ENCODE measurements around the gene CELA3B. TPM values are rescaled to one million over a fixed set of nuclear protein-coding genes. Genes with fewer than 3 reads are reported as not detected.
"Not testable (repeated sequence)": the region's sequence is repeated elsewhere in the genome, so short reads cannot be mapped to it uniquely, and the experiment has no call there.

The CELA3B gene
- total RNA-seq, 4 donors from 2014 or later: 0.66 to 47.7 (median 2.2) TPM

GRCh38 chr1:21966247-21967000 lies 10.4 kb upstream of the CELA3B start:
- no peaks in the 10 kb centered on the region for H3K36me3 ChIP-seq
- no peaks in the 10 kb centered on the region for H3K27me3 ChIP-seq
- no peak for DNase-seq (ENCODE audit: low spot score in 2 of 2)
- peaks cover 0 to 5% (median 2%) of the 10 kb centered on the region in 4 donors for H3K4me1 ChIP-seq
- H3K9me3 ChIP-seq: no peaks in the 10 kb centered on the region
- no peak overlapping the region for H3K4me3 ChIP-seq
- TF ChIP-seq CTCF (IDR thresholded peaks at IDR 0.05): no peak
- no peak for TF ChIP-seq EP300 (IDR thresholded peaks at IDR 0.05)
- no peak for TF ChIP-seq POLR2A (IDR thresholded peaks at IDR 0.05)
- H3K27ac ChIP-seq: no peak overlapping the region
- 73 to 75% methylated on average over 15 of the region's 15 CpGs for WGBS, 2 donors

- not testable (repeated sequence) for H3K4me1 ChIP-seq
Observed at GRCh38 chr1:21967216-21967615, 9.6 kb upstream of the CELA3B start.

GRCh38 chr1:21969066-21969465 lies 7.8 kb upstream of the CELA3B start:
- not testable (repeated sequence) for H3K27ac ChIP-seq; DNase-seq (ENCODE audit: low spot score in 2 of 2); H3K4me3 ChIP-seq; H3K27me3 ChIP-seq; H3K36me3 ChIP-seq; H3K9me3 ChIP-seq; H3K4me1 ChIP-seq
- WGBS, 2 donors: 80 to 85% methylated on average over 5 of the region's 5 CpGs

More at GRCh38 chr1:21967216-21967615, 9.6 kb upstream of the CELA3B start:
- H3K9me3 ChIP-seq; DNase-seq (ENCODE audit: low spot score in 2 of 2); H3K27ac ChIP-seq; H3K36me3 ChIP-seq; H3K27me3 ChIP-seq; H3K4me3 ChIP-seq: not testable (repeated sequence)
- WGBS, 2 donors: 89 to 95% methylated on average over 5 to 6 of the region's 6 CpGs

- 34 to 43% methylated on average over 4 of the region's 4 CpGs for WGBS, 2 donors
Observed at GRCh38 chr1:21970523-21970922, 6.3 kb upstream of the CELA3B start.

GRCh38 chr1:21972973-21973441 lies 3.8 kb upstream of the CELA3B start:
- H3K27ac ChIP-seq; DNase-seq (ENCODE audit: low spot score in 2 of 2); H3K36me3 ChIP-seq; H3K27me3 ChIP-seq; H3K4me1 ChIP-seq; H3K9me3 ChIP-seq; H3K4me3 ChIP-seq: not testable (repeated sequence)
- WGBS, 2 donors: 47 to 50% methylated on average over 2 of the region's 2 CpGs

More at GRCh38 chr1:21970523-21970922, 6.3 kb upstream of the CELA3B start:
- H3K36me3 ChIP-seq; H3K27ac ChIP-seq; DNase-seq (ENCODE audit: low spot score in 2 of 2); H3K4me1 ChIP-seq; H3K27me3 ChIP-seq; H3K4me3 ChIP-seq; H3K9me3 ChIP-seq: not testable (repeated sequence)

GRCh38 chr1:21973948-21974347 lies 2.9 kb upstream of the CELA3B start:
- not testable (repeated sequence) for H3K27me3 ChIP-seq; H3K36me3 ChIP-seq; H3K27ac ChIP-seq; H3K4me3 ChIP-seq; DNase-seq (ENCODE audit: low spot score in 2 of 2); H3K4me1 ChIP-seq; H3K9me3 ChIP-seq
- 77 to 81% methylated on average over 8 of the region's 8 CpGs for WGBS, 2 donors

GRCh38 chr1:21974699-21975098 lies 2.1 kb upstream of the CELA3B start:
- DNase-seq (ENCODE audit: low spot score in 2 of 2): not testable (repeated sequence)
- 45 to 50% methylated on average over 6 of the region's 6 CpGs for WGBS, 2 donors

GRCh38 chr1:21975296-21975695 lies 1.5 kb upstream of the CELA3B start:
- H3K36me3 ChIP-seq; H3K27ac ChIP-seq; H3K27me3 ChIP-seq; H3K9me3 ChIP-seq; H3K4me3 ChIP-seq; DNase-seq (ENCODE audit: low spot score in 2 of 2); H3K4me1 ChIP-seq: not testable (repeated sequence)
- WGBS, 2 donors: 81 to 86% methylated on average over 9 of the region's 9 CpGs

More at GRCh38 chr1:21974699-21975098, 2.1 kb upstream of the CELA3B start:
- H3K27me3 ChIP-seq, H3K36me3 ChIP-seq, H3K4me3 ChIP-seq, H3K27ac ChIP-seq, H3K9me3 ChIP-seq, H3K4me1 ChIP-seq: not testable (repeated sequence)

- H3K4me3 ChIP-seq; H3K4me1 ChIP-seq; H3K36me3 ChIP-seq; H3K27ac ChIP-seq; H3K9me3 ChIP-seq; H3K27me3 ChIP-seq; DNase-seq (ENCODE audit: low spot score in 2 of 2): not testable (repeated sequence)
- 83 to 87% methylated on average over 10 to 11 of the region's 11 CpGs for WGBS, 2 donors
Observed at GRCh38 chr1:21978209-21978608, 1.4 kb downstream of the CELA3B start.

GRCh38 chr1:21980515-21981220 lies 3.8 kb downstream of the CELA3B start:
- WGBS, 2 donors: 71 to 72% methylated on average over 16 to 17 of the region's 21 CpGs
- not testable (repeated sequence) for H3K9me3 ChIP-seq; H3K4me3 ChIP-seq; H3K27me3 ChIP-seq; H3K4me1 ChIP-seq; H3K36me3 ChIP-seq; H3K27ac ChIP-seq; DNase-seq (ENCODE audit: low spot score in 2 of 2)

GRCh38 chr1:21981253-21981652 lies 4.4 kb downstream of the CELA3B start:
- H3K27me3 ChIP-seq; DNase-seq (ENCODE audit: low spot score in 2 of 2): not testable (repeated sequence)

GRCh38 chr1:21982122-21982521 lies 5.3 kb downstream of the CELA3B start:
- H3K36me3 ChIP-seq; H3K4me3 ChIP-seq; H3K4me1 ChIP-seq; H3K27me3 ChIP-seq; H3K27ac ChIP-seq; H3K9me3 ChIP-seq; DNase-seq (ENCODE audit: low spot score in 2 of 2): not testable (repeated sequence)
- WGBS, 2 donors: 73 to 80% methylated on average over 6 of the region's 6 CpGs

More at GRCh38 chr1:21981253-21981652, 4.4 kb downstream of the CELA3B start:
- 92% methylated on average over 2 of the region's 4 CpGs; no CpG with 5 or more reads in 1 of the 2 donors for WGBS, 2 donors
- not testable (repeated sequence) for H3K36me3 ChIP-seq, H3K4me1 ChIP-seq, H3K9me3 ChIP-seq, H3K4me3 ChIP-seq, H3K27ac ChIP-seq
